ENCODE data around the gene MMP20.

MMP20 gene

GRCh38 chr11:102622258-102622657, 2.9 kb downstream of the MMP20 start:
- no peak for DNase-seq

GRCh38 chr11:102620818-102621561, 4.1 kb downstream of the MMP20 start:
- no peak for DNase-seq

GRCh38 chr11:102620179-102620578, 5.0 kb downstream of the MMP20 start:
- DNase-seq: no peak

- DNase-seq: no peak
Observed at GRCh38 chr11:102617466-102618008, 7.6 kb downstream of the MMP20 start.

- DNase-seq: no peak
Observed at GRCh38 chr11:102615894-102616432, 9.2 kb downstream of the MMP20 start.

- DNase-seq: no peak
Observed at GRCh38 chr11:102615077-102615893, 9.8 kb downstream of the MMP20 start.

GRCh38 chr11:102614485-102614884, 10.6 kb downstream of the MMP20 start:
- no peak for DNase-seq

- DNase-seq: no peak
Observed at GRCh38 chr11:102614031-102614430, 11.1 kb downstream of the MMP20 start.

- DNase-seq: no peak
Observed at GRCh38 chr11:102613450-102613849, 11.7 kb downstream of the MMP20 start.

GRCh38 chr11:102611291-102611690, 13.8 kb downstream of the MMP20 start:
- DNase-seq: no peak

GRCh38 chr11:102610200-102610599, 14.9 kb downstream of the MMP20 start:
- DNase-seq: no peak

- DNase-seq: no peak
Observed at GRCh38 chr11:102608699-102609098, 16.4 kb downstream of the MMP20 start.

- DNase-seq: no peak
Observed at GRCh38 chr11:102604875-102605274, 20.3 kb downstream of the MMP20 start.

- DNase-seq: no peak
Observed at GRCh38 chr11:102604011-102604410, 21.1 kb downstream of the MMP20 start.

- DNase-seq: no peak
Observed at GRCh38 chr11:102603576-102603975, 21.6 kb downstream of the MMP20 start.

- DNase-seq: no peak
Observed at GRCh38 chr11:102603091-102603490, 22.0 kb downstream of the MMP20 start.

- no peak for DNase-seq
Observed at GRCh38 chr11:102600666-102601065, 24.5 kb downstream of the MMP20 start.

GRCh38 chr11:102599642-102600261, 25.4 kb downstream of the MMP20 start:
- no peak for DNase-seq

- DNase-seq: no peak
Observed at GRCh38 chr11:102598272-102598671, 26.9 kb downstream of the MMP20 start.

GRCh38 chr11:102596578-102596977, 28.6 kb downstream of the MMP20 start:
- no peak for DNase-seq

- no peak for DNase-seq
Observed at GRCh38 chr11:102592634-102593581, 32.2 kb downstream of the MMP20 start.

- DNase-seq: no peak
Observed at GRCh38 chr11:102592131-102592530, 33.0 kb downstream of the MMP20 start.

All from right hindlimb (tissue), 1 donor.